ENCODE data around the gene TMTC3. TPM values are rescaled to one million over a fixed set of nuclear protein-coding genes. Genes with fewer than 3 reads are reported as not detected.
"Not testable (repeated sequence)": the region's sequence is repeated elsewhere in the genome, so short reads cannot be mapped to it uniquely, and the experiment has no call there.

TMTC3 gene
- polyA plus RNA-seq, 1 donor: 17.7 TPM

- peaks cover 6% of the 10 kb centered on the region for H3K4me1 ChIP-seq (ENCODE audit: control insufficient read depth, insufficient read depth, low read length)
- H3K9me3 ChIP-seq (ENCODE audit: control insufficient read depth, low read depth, low read length): peaks cover 3% of the 10 kb centered on the region
- H3K27me3 ChIP-seq (ENCODE audit: control insufficient read depth, insufficient read depth, low read length): no peaks in the 10 kb centered on the region
- DNase-seq: no peak
- no peak overlapping the region for H3K4me3 ChIP-seq (ENCODE audit: low read length)
- no peak overlapping the region for H3K27ac ChIP-seq (ENCODE audit: low read length)
- peaks cover 20% of the 10 kb centered on the region for H3K36me3 ChIP-seq (ENCODE audit: control insufficient read depth, insufficient read depth, low read length)
These were observed 43.9 kb downstream of the TMTC3 start for GRCh38 chr12:88185988-88186387.

DNA sequence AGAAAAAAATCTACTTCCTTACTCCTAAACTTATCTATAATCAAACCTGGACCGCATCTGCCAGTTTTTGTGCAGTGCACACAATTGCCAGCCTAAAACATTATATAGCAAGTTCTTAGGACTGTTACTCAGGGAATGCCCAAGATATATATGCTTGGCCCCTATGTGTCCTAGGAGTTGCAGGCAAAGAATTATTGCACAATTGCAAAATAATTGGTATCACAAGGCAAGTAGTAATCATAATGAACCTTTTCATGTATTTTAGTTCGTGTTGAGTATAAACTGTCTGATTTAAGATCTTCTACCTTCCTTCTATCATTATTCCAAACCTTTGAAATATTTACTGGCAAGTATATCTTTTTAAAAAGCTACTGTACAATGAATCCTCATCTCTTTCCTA, 45.5 kb downstream of the TMTC3 start:
- DNase-seq: no peak
- no peaks in the 10 kb centered on the region for H3K27me3 ChIP-seq (ENCODE audit: control insufficient read depth, insufficient read depth, low read length)
- WGBS (ENCODE audit: insufficient coverage, low lambda C conversion rate): 79% methylated on average over 2 of the region's 2 CpGs
- H3K27ac ChIP-seq (ENCODE audit: low read length): no peak overlapping the region
- peaks cover 6% of the 10 kb centered on the region for H3K4me1 ChIP-seq (ENCODE audit: control insufficient read depth, insufficient read depth, low read length)
- peaks cover 3% of the 10 kb centered on the region for H3K9me3 ChIP-seq (ENCODE audit: control insufficient read depth, low read depth, low read length)
- peaks cover 20% of the 10 kb centered on the region for H3K36me3 ChIP-seq (ENCODE audit: control insufficient read depth, insufficient read depth, low read length)
- no peak overlapping the region for H3K4me3 ChIP-seq (ENCODE audit: low read length)

GRCh38 chr12:88188180-88188579, 46.1 kb downstream of the TMTC3 start:
- no peaks in the 10 kb centered on the region for H3K27me3 ChIP-seq (ENCODE audit: control insufficient read depth, insufficient read depth, low read length)
- WGBS (ENCODE audit: insufficient coverage, low lambda C conversion rate): 71% methylated on average over 1 of the region's 1 CpG

DNA sequence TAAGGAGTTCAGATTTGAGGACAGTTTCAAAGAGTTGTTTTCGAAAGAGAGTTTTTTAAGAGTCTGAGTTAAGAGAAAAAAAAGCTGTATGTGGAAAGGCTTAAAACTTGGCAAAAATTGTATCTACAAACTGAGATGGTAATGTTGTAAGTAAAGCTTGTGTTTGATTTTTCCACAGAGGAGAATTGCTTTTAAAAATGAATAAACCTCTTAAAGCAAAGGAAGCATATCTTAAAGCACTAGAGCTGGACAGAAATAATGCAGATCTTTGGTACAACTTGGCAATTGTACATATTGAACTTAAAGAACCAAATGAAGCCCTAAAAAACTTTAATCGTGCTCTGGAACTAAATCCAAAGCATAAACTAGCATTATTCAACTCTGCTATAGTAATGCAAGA, 50.3 kb downstream of the TMTC3 start:
- no peaks in the 10 kb centered on the region for H3K9me3 ChIP-seq (ENCODE audit: control insufficient read depth, low read depth, low read length)
- peaks cover 2% of the 10 kb centered on the region for H3K4me1 ChIP-seq (ENCODE audit: control insufficient read depth, insufficient read depth, low read length)
- no peak overlapping the region for H3K27ac ChIP-seq (ENCODE audit: low read length)
- H3K4me3 ChIP-seq (ENCODE audit: low read length): no peak overlapping the region
- peaks cover 18% of the 10 kb centered on the region for H3K36me3 ChIP-seq (ENCODE audit: control insufficient read depth, insufficient read depth, low read length)
- H3K27me3 ChIP-seq (ENCODE audit: control insufficient read depth, insufficient read depth, low read length): no peaks in the 10 kb centered on the region
- WGBS (ENCODE audit: insufficient coverage, low lambda C conversion rate): 77% methylated on average over 2 of the region's 2 CpGs
- no peak for DNase-seq

More at GRCh38 chr12:88188180-88188579, 46.1 kb downstream of the TMTC3 start:
- no peak overlapping the region for H3K27ac ChIP-seq (ENCODE audit: low read length)
- H3K36me3 ChIP-seq (ENCODE audit: control insufficient read depth, insufficient read depth, low read length): peaks cover 16% of the 10 kb centered on the region
- no peak overlapping the region for H3K4me3 ChIP-seq (ENCODE audit: low read length)
- peak in 1 of 2 donors; percentile 20 for DNase-seq
- peaks cover 3% of the 10 kb centered on the region for H3K9me3 ChIP-seq (ENCODE audit: control insufficient read depth, low read depth, low read length)
- H3K4me1 ChIP-seq (ENCODE audit: control insufficient read depth, insufficient read depth, low read length): peaks cover 6% of the 10 kb centered on the region

- peaks cover 20% of the 10 kb centered on the region for H3K36me3 ChIP-seq (ENCODE audit: control insufficient read depth, insufficient read depth, low read length)
- no peak for DNase-seq
- no peak overlapping the region for H3K27ac ChIP-seq (ENCODE audit: low read length)
- no peaks in the 10 kb centered on the region for H3K27me3 ChIP-seq (ENCODE audit: control insufficient read depth, insufficient read depth, low read length)
- no CpG with 5 or more reads among the region's 3 CpGs for WGBS (ENCODE audit: insufficient coverage, low lambda C conversion rate)
- no peak overlapping the region for H3K4me3 ChIP-seq (ENCODE audit: low read length)
- H3K9me3 ChIP-seq (ENCODE audit: control insufficient read depth, low read depth, low read length): no peaks in the 10 kb centered on the region
- H3K4me1 ChIP-seq (ENCODE audit: control insufficient read depth, insufficient read depth, low read length): no peaks in the 10 kb centered on the region
These were observed 52.8 kb downstream of the TMTC3 start for GRCh38 chr12:88194868-88195267.

DNA sequence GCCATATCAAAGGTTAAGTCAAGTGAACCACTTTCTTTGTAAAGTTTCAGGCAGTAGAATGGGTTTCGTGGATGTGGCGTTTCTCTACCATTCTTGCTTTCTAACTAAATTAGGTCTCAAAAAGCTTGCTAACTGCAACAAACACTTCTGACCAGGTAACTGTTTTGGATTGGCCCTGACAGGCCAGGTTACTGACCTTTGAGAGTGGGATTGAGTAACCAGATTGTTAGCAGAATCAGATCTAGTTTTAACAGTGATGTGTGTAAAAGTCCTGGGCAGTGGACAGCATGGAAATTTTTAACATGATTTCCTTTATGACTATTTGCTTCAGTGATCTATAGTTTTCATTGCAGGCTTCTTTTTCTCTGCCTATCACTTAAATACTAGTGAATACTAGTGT, 57.9 kb downstream of the TMTC3 start:
- no CpG with 5 or more reads among the region's 2 CpGs for WGBS (ENCODE audit: insufficient coverage, low lambda C conversion rate)
- Histone ChIP-seq H3K9me3 (ENCODE audit: control insufficient read depth, low read depth, low read length) (no peaks in the 10 kb centered on the region), H3K4me3 (ENCODE audit: low read length) (no peak overlapping the region), H3K27ac (ENCODE audit: low read length) (no peak overlapping the region), H3K36me3 (ENCODE audit: control insufficient read depth, insufficient read depth, low read length) (peaks cover 8% of the 10 kb centered on the region), H3K4me1 (ENCODE audit: control insufficient read depth, insufficient read depth, low read length) (no peaks in the 10 kb centered on the region), H3K27me3 (ENCODE audit: control insufficient read depth, insufficient read depth, low read length) (no peaks in the 10 kb centered on the region)
- no peak for DNase-seq

DNA sequence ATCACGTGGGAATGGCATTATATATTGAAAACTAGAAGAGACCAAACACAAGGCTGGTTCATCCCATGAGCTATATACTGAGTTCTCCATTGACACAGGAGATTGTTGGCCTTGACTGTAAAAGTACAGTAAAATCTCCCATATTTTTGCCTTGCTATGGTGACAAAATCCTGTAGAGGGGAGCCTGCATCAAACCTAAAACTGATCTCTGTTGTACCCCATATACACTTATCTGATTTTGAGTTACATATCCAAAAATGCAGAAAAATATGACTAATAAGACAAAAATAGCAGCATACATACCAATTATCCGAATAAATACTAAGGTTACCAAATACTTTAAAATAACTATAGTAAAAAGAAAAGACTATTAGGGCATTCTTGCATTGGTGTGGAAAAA, 60.4 kb downstream of the TMTC3 start:
- H3K36me3 ChIP-seq (ENCODE audit: control insufficient read depth, insufficient read depth, low read length): peaks cover 2% of the 10 kb centered on the region

GRCh38 chr12:88206601-88207000, 64.5 kb downstream of the TMTC3 start:
- Histone ChIP-seq H3K27ac (ENCODE audit: low read length) (no peak overlapping the region), H3K27me3 (ENCODE audit: control insufficient read depth, insufficient read depth, low read length) (no peaks in the 10 kb centered on the region), H3K4me3 (ENCODE audit: low read length) (no peak overlapping the region), H3K36me3 (ENCODE audit: control insufficient read depth, insufficient read depth, low read length) (no peaks in the 10 kb centered on the region), H3K4me1 (ENCODE audit: control insufficient read depth, insufficient read depth, low read length) (peaks cover 6% of the 10 kb centered on the region), H3K9me3 (ENCODE audit: control insufficient read depth, low read depth, low read length) (peaks cover 4% of the 10 kb centered on the region)
- peak; percentile 52 to 69 for DNase-seq
- WGBS (ENCODE audit: insufficient coverage, low lambda C conversion rate): 100% methylated on average over 1 of the region's 1 CpG

More for the DNA sequence above, 60.4 kb downstream of the TMTC3 start:
- Histone ChIP-seq H3K4me3 (ENCODE audit: low read length) (no peak overlapping the region), H3K4me1 (ENCODE audit: control insufficient read depth, insufficient read depth, low read length) (peaks cover 6% of the 10 kb centered on the region), H3K27me3 (ENCODE audit: control insufficient read depth, insufficient read depth, low read length) (no peaks in the 10 kb centered on the region), H3K9me3 (ENCODE audit: control insufficient read depth, low read depth, low read length) (no peaks in the 10 kb centered on the region), H3K27ac (ENCODE audit: low read length) (no peak overlapping the region)
- DNase-seq: no peak
- WGBS (ENCODE audit: insufficient coverage, low lambda C conversion rate): 100% methylated on average over 1 of the region's 2 CpGs

GRCh38 chr12:88207921-88208620, 66.0 kb downstream of the TMTC3 start:
- no CpG with 5 or more reads among the region's 4 CpGs for WGBS (ENCODE audit: insufficient coverage, low lambda C conversion rate)
- Histone ChIP-seq H3K27me3 (ENCODE audit: control insufficient read depth, insufficient read depth, low read length) (no peaks in the 10 kb centered on the region), H3K9me3 (ENCODE audit: control insufficient read depth, low read depth, low read length) (peaks cover 10% of the 10 kb centered on the region), H3K4me3 (ENCODE audit: low read length) (no peak overlapping the region), H3K4me1 (ENCODE audit: control insufficient read depth, insufficient read depth, low read length) (peaks cover 6% of the 10 kb centered on the region), H3K36me3 (ENCODE audit: control insufficient read depth, insufficient read depth, low read length) (no peaks in the 10 kb centered on the region), H3K27ac (ENCODE audit: low read length) (no peak overlapping the region)
- no peak for DNase-seq

- no peak for DNase-seq
- no CpG with 5 or more reads among the region's 1 CpG for WGBS (ENCODE audit: insufficient coverage, low lambda C conversion rate)
- Histone ChIP-seq H3K4me3 (ENCODE audit: low read length) (no peak overlapping the region), H3K27ac (ENCODE audit: low read length) (no peak overlapping the region), H3K36me3 (ENCODE audit: control insufficient read depth, insufficient read depth, low read length) (no peaks in the 10 kb centered on the region), H3K27me3 (ENCODE audit: control insufficient read depth, insufficient read depth, low read length) (no peaks in the 10 kb centered on the region), H3K9me3 (ENCODE audit: control insufficient read depth, low read depth, low read length) (peaks cover 12% of the 10 kb centered on the region), H3K4me1 (ENCODE audit: control insufficient read depth, insufficient read depth, low read length) (peaks cover 6% of the 10 kb centered on the region)
These were observed 66.6 kb downstream of the TMTC3 start for GRCh38 chr12:88208661-88209060.

GRCh38 chr12:88210311-88210710, 68.2 kb downstream of the TMTC3 start:
- WGBS (ENCODE audit: insufficient coverage, low lambda C conversion rate): no CpG with 5 or more reads among the region's 1 CpG
- peaks cover 18% of the 10 kb centered on the region for H3K9me3 ChIP-seq (ENCODE audit: control insufficient read depth, low read depth, low read length)

More at GRCh38 chr12:88210311-88210710, 68.2 kb downstream of the TMTC3 start:
- H3K27ac ChIP-seq (ENCODE audit: low read length); H3K4me3 ChIP-seq (ENCODE audit: low read length); H3K4me1 ChIP-seq (ENCODE audit: control insufficient read depth, insufficient read depth, low read length); DNase-seq; H3K27me3 ChIP-seq (ENCODE audit: control insufficient read depth, insufficient read depth, low read length); H3K36me3 ChIP-seq (ENCODE audit: control insufficient read depth, insufficient read depth, low read length): not testable (repeated sequence)

Data from large intestine (tissue), 3 donors.